GM12864 (cell line): ENCODE data around the gene AIG1.
A peak's percentile ranks its signal among the peaks of the same experiment; 100 is the strongest.

Experiments
- DNase-seq: peaks from one replicate; pipeline ENCODE4 v3.0.0-alpha.2; 2011; ENCODE audit warnings: low read depth
- H3K4me3 ChIP-seq: 2 replicates; pipeline ENCODE4 v1.5.1; 2011; ENCODE audit warnings: mild to moderate bottlenecking, low read depth, low read length, control low read depth
- CTCF ChIP-seq: IDR thresholded peaks from 2 replicates; pipeline ENCODE4 v1.5.1; 2011; ENCODE audit warnings: low read depth, mild to moderate bottlenecking, moderate library complexity, low read length, control low read depth, inconsistent platforms; ENCODE audit errors: missing control alignments

AIG1 gene

GRCh38 chr6:143055891-143056290 lies 4.8 kb upstream of the AIG1 start:
- DNase-seq: no peak
- no peak for TF ChIP-seq CTCF

GRCh38 chr6:143058987-143059386 lies 1.7 kb upstream of the AIG1 start:
- no peak for TF ChIP-seq CTCF
- no peak overlapping the region for H3K4me3 ChIP-seq
- no peak for DNase-seq

More at GRCh38 chr6:143055891-143056290, 4.8 kb upstream of the AIG1 start:
- H3K4me3 ChIP-seq: no peak overlapping the region

GRCh38 chr6:143059663-143060353 lies 881 bp upstream of the AIG1 start:
- no peak for DNase-seq
- peak overlapping the region; percentile 88 for H3K4me3 ChIP-seq
- no peak for TF ChIP-seq CTCF

- TF ChIP-seq CTCF: peak; percentile 15
- DNase-seq: peak; percentile 64
Measured at GRCh38 chr6:143060354-143060805, 309 bp upstream of the AIG1 start.

GRCh38 chr6:143061597-143062385 lies 1.1 kb downstream of the AIG1 start:
- no peak for TF ChIP-seq CTCF
- H3K4me3 ChIP-seq: peak overlapping the region; percentile 88; the same call in 1 of the 2 replicates
- no peak for DNase-seq

More at GRCh38 chr6:143060354-143060805, 309 bp upstream of the AIG1 start:
- peak overlapping the region; percentile 88 for H3K4me3 ChIP-seq

GRCh38 chr6:143062551-143062950 lies 1.9 kb downstream of the AIG1 start:
- DNase-seq: no peak
- H3K4me3 ChIP-seq: no peak overlapping the region
- no peak for TF ChIP-seq CTCF
